ENCODE measurements around the gene MAP2K1.

DNA sequence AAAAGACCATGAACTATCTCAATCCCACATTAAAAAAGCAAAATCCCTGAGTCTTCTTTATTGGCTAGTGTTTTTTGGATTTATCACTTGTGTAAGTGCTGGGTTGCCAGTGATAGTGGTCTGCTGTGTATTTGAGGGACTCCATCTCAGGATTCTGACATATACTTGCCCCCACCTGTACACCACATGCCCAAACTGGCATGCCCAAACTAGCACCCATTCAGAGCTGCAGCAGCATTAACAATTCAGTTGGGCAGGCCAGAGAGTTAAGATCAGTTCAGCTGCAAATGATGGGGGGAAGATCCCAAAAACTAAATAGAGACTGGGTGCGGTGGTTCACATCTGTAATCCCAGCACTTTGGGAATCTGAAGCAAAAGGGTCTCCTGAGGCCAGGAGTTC is 23.9 kb upstream of the MAP2K1 start:
- TF ChIP-seq CTCF (IDR thresholded peaks at IDR 0.05; ENCODE audit: insufficient read depth, low read length) (no peak), SPI1 (IDR thresholded peaks at IDR 0.05; ENCODE audit: borderline replicate concordance, low read depth) (no peak), POLR2AphosphoS5 (IDR thresholded peaks at IDR 0.05; ENCODE audit: low read depth) (no peak), GABPA (IDR thresholded peaks at IDR 0.05; ENCODE audit: low read depth) (no peak)
- TF ChIP-seq, protein P1, sequence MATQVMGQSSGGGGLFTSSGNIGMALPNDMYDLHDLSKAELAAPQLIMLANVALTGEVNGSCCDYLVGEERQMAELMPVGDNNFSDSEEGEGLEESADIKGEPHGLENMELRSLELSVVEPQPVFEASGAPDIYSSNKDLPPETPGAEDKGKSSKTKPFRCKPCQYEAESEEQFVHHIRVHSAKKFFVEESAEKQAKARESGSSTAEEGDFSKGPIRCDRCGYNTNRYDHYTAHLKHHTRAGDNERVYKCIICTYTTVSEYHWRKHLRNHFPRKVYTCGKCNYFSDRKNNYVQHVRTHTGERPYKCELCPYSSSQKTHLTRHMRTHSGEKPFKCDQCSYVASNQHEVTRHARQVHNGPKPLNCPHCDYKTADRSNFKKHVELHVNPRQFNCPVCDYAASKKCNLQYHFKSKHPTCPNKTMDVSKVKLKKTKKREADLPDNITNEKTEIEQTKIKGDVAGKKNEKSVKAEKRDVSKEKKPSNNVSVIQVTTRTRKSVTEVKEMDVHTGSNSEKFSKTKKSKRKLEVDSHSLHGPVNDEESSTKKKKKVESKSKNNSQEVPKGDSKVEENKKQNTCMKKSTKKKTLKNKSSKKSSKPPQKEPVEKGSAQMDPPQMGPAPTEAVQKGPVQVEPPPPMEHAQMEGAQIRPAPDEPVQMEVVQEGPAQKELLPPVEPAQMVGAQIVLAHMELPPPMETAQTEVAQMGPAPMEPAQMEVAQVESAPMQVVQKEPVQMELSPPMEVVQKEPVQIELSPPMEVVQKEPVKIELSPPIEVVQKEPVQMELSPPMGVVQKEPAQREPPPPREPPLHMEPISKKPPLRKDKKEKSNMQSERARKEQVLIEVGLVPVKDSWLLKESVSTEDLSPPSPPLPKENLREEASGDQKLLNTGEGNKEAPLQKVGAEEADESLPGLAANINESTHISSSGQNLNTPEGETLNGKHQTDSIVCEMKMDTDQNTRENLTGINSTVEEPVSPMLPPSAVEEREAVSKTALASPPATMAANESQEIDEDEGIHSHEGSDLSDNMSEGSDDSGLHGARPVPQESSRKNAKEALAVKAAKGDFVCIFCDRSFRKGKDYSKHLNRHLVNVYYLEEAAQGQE (IDR thresholded peaks at IDR 0.05; ENCODE audit: insufficient replicate concordance, low read depth), result no peak

All from HL-60 (cell line).